NCI-H2227 treated with DMSO at 0.1 percent for 48 hours (cell line): ENCODE measurements around the gene AHI1.

Experiments
- DNase-seq: peaks from one replicate; lab custom pipeline; 2025; lab: John Stamatoyannopoulos, UW

AHI1 gene

DNA sequence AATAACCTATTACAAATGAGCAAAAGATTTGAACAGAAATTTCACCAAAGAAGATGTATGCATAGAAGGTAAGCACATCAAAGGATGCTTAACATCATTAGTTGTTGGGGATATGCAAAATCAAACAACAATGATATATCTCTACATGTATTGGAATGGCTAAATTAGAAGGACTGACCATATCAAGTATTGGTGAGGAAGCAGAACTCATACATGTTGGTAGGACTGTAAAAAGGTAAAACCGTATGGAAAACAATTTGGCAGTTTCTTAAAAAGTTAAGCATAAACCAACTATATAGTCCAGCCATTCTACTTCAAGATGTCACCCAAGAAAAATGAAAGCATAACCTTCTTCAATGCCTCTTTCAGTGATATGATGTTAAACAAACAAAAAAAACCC, 202.5 kb downstream of the AHI1 start:
- no peak for DNase-seq

DNA sequence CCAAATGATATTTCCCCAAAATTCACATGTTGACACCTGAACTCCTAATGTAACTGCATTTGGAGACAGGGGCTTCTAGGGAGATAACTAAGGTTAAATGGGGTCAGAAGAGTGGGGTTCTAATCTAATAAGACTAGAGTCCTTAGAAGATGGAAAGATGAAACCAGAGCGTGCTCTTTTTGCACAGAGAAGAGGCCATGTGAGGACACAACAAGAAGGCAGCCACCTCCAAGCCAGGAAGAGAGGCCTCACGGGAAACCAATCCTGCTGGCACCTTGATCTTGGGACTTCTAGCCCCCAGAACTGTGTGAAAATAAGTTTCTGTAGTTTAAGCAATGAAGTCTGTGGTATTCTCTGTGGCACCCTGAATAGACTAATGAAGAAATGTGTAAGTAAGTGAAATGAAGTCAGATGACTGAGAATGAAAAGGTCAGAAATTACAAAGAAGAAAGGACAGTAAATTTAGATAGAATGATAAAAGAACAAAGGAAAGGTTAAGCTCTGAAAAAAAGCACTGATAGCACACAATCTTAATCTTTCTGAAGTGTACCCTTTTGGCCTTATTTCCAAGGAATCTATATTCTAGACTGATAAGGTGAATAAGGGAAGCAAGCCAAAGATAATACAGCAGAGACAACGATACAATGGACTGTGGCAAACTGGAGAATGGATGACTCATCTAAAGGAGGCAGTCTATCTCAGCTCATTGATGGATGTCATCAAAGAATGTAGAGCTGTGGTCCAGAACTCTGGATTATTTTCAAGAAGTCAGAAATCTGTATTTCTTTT, 206.1 kb downstream of the AHI1 start:
- DNase-seq, result no peak

DNA sequence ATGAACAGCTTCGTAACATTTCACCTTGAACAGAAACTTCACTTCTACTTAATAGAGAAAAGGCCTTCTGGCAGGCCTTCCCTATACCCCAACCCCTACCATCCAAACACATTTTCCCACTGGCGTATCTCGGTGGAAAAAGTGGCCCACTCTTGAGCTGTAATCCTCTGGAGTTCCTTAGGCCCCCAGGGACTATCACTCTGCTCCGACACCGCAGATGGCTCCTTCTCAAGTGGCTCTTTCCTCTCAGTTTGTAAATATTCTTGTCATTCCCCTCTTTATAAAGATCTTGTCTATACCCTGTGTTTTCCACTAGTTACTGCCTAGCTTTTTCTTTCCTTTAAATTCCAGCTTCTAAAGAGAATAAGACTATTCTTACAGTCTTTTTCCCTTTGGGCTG, 207.7 kb downstream of the AHI1 start:
- DNase-seq, result no peak

DNA sequence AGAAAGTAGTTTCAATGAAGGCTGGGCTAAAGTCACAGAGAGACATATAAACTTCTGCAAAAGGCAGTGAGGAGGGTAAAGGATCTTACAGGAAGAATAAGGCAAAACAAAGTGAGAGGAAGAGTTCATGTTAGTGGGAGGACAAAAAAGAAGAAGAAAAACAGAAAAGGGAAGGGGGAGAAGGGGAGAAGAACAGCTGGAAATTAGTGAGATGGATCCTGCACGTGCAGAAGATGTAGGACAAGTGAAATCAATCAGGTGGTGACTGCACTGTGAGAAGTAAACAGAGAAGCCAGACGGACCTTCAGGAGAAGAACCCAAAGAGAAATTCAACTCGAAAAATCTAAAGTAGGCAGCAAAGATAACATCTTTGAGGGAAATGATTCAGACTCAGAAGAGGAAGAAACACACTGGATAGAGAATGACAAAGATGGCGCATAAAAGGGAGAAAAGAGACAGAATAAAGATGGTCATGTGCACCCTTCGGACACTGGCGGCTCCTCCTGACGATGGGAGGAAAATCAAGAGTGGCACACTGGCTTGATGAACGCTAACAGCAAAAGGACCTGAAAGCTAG, 210.5 kb downstream of the AHI1 start:
- no peak for DNase-seq

DNA sequence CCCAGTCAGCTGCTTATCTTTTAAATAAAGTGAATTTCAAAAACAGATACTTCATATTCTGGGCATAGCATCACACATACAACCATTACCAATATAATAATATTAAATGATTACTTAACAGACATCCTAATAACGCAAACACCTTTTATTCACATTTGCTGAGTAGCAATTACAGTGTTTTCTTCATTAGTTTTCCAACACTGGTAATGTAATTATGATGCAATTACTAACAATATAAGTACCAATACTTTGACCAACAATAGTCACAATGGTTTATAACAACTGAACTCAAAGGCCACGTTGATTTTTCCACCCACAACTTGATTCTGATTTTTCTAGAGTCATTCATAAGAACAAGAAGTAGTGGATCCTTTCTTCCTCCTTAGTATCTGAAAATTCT, 212.4 kb downstream of the AHI1 start:
- no peak for DNase-seq

DNA sequence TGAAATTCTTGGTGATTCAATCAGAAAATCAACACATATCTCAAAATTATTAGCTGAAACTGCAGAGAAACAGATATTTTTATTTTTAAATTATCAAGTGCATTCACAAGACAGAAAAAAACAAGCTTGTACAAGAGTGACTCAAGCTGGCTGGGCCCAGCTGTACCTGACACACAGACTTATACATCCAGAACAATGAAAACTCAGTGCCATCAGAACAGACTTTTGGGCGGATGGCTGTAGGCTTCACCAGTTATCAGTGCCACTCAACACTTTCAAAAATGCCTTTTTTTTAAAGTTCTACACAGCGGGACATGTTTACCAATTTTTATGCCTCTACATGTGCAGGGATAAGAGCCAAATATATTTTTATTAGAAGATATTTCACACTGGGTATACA, 213.6 kb downstream of the AHI1 start:
- no peak for DNase-seq

DNA sequence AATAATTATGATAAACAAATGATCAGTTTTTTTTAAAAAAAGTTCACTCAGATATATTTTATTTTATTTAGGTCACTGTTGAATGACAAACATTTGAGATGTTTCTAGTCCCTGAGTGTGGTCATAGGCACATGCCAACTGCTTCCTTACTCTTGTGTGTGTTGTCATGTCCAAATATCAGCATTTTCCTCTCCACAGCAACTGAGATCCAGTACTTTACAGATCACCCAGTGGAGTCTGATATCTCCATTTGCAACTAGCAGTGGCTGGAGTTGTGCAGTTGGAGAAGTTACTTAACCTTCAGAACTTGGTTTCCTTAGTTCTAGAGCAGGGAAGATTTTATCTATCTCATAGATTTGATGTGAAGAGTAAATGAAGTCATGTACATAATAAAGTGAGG, 215.1 kb downstream of the AHI1 start:
- DNase-seq, result no peak

DNA sequence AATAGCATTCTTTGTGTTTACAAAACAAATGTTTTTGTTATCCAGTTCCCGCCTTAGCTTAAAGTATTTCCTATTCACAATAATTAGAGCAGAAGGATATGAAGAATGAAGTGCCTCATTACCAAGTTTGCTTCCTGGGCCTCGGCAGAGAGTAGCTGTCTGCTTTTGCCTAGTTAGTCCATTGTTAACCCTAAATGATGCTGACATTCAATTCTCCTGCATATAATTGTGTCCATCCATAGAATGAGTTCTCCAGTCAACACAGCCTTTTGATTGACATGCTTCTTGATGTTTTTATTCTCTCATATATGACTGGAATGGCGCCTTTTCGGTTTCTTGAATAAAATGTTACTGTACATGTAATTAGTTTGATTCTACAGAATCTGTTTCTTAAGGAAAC, 215.6 kb downstream of the AHI1 start:
- DNase-seq, result no peak

DNA sequence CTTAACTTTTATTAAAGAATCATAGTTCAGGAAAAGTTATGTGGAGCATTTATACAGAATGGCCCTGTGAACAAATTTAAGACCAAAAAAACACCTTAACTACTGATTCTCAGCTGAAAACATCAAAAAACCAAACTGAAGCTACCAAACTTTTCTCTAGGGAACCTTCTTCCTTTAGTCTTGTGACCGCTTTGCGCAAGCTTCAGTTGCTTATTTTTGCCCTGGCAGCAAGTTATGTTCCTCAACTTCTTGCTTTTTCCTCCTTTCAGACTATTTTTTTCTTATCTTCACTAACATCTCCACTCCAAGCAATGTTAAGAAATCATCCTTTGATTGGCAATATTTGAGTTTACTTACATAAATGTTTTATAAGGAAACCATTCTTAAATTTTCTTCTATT, 216.3 kb downstream of the AHI1 start:
- no peak for DNase-seq

DNA sequence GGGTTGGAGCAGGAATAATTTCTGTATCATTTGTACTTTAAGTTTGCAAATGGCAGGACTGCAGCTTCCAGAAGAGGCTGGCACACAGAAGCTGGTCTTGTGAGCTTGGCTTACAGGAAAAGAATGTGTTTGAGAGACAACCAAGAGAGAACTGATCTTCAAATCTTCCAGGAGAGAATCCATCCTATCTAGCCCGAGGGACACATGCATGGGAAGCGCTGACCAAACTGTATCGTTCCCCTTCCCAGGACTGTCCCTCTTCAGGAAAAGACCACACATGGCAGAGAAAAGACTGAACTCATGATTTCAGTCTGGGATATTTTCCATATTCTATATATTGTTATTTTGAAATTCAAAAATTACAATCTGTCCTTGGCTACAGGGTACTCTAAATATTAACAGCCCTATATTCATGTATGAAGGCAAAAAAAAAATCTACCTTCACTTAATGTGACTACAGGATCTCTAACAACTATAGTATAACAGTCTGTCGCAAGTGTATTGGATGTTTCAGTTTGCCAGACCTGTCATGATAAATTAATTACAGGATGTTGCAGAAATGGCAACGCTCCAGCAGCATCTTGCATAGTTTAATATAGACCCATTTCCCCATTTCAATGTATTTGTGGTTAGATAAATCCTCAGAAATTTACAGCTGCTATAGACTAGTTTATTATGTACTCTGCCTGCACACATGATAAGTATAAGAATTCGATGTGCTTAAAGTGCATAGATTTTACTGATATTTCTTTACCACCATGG, 217.0 kb downstream of the AHI1 start:
- DNase-seq, result no peak

DNA sequence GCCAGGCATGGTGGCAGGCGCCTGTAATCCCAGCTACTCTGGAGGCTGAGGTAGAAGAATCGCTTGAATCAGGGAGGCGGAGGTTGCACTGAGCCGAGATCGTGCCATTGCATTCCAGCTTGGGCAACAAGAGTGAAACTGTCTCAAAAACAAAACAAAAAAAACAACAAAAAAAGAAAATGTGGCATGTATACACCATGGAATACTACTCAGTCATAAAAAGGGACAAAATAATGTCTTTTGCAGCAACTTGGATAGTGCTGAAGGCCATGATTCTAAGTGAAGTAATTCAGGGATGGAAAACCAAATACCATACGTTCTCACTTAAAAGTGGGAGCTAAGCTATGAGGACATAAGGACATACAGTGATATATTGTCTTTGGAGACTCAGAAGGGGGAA, 220.1 kb downstream of the AHI1 start:
- DNase-seq, result no peak

DNA sequence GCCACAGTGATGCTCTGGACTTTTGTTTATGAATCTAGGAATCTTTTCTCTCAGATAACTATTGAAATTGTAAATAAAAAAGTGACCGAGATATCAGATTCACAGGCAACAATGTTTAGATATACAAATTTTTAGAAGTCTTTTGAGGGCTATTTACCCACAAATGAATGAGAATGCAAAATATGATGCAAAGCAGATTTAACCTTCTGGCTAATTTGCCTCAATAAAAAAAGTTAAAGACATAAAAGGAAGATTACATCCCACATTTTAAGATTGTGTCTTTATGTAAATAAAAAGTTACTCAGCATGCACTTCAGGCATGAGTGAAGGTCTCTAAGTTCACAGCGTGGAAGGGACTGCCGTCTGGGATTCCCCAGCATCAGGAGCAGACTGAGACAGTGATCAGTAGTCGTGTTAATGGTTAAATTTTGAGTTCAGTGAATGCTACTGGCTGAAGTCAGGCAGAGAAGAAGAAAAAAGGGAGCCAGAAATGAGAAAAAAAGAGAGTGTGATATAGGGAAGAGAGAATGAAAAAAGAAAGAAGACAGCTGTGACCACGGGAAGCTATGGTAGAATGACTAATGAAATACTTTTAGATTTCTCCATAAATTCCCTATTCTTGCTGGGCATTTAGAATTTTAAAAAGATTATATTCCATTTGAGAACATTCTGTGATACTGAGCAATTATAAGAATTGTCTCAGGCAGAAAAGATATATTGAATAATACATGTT, 222.8 kb downstream of the AHI1 start:
- DNase-seq, result no peak

DNA sequence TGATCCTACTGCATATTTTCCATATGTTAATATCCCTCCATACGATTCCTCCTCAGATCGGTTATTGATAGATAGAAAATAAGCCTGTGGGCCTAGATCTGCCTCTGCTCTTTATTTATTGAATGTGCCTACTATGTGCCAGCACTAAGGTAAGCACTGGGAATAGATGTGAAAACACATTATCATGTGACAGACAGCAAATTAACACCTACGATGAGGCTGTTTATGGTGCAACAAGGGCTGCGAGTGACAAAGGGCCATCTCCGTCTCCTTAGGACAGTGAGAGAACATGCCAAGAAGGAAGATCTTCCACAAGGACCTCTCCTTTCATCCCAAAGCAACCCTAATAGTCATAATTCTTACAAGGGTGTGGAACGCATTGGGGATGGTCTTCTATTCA, 225.9 kb downstream of the AHI1 start:
- no peak for DNase-seq

DNA sequence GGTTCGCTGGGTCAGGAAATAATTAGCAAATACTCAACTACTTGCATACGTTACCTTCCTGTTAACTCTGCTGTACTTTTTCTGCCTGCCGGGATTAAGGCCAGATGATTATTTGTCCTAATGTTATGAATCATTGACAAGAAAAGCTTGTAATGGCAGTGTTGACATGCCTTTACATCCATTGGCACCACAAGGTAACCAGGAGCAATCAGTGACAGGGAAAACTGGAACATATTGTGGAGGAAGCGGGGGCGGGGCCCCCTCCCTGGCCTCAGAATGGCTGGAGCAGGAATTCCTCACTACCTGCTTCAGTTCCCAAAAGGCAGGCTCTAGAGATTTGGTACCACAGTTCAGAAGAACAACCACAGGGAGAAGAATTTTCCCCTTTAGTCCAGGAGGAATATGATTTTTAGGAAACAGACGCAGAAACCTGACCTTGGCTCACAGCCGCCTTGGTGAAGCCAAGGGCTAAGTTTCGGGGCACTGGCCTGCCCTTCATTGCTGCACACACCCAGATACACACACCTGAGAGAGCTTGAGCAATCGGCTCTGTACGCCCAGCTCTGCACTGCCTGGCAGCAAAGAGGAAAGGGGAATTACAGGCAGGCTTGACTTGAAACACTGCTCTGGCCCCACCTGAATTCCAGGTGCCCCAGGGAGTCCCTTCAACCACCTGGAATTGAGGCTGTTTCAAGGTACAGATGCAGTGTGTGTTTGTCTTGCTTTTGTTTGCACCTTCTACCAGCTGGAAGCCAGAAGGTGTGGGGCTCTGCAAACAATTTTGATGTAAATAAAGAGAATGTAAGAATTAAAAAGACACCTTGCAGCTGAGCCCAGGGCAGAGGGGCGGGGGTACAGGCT, 226.6 kb downstream of the AHI1 start:
- DNase-seq, result no peak

DNA sequence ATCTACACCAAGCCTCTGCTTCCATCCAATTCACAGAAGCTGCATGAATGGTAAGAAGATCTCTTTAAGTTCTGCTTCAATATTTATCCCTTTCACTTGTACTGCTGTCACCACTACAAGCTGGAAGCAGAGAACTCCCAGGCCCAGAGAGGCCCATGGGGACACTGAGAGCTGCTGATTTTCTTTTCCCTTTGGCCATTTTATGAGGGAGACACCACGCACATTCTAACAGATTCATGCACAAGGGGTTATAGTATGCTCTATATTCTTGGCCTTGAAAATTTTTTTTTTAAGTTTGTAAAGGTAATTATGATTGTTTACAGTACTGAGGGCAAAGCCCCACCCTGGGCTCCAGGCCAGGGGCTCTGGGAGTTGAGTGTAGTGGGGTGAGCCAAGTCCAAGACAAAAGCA, 228.1 kb downstream of the AHI1 start:
- DNase-seq, result no peak

DNA sequence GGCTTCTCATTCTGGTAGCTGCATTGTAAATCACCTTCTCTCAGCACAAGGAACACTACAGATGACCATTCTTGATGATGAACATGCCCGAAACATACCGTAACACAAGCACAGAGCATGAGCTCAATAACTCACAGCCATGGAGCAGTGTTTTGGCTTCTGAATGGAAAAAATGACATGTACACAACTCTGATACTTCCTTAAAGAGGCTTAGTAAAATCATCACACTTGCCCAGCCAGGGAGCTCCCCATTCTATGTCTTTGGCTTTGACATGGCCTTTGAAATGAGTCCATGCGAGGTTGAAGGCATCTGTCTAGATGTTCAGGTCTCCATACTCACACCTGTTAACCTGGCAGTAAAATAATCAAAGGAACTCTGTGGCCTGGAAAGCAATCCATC, 228.8 kb downstream of the AHI1 start:
- DNase-seq, result no peak

DNA sequence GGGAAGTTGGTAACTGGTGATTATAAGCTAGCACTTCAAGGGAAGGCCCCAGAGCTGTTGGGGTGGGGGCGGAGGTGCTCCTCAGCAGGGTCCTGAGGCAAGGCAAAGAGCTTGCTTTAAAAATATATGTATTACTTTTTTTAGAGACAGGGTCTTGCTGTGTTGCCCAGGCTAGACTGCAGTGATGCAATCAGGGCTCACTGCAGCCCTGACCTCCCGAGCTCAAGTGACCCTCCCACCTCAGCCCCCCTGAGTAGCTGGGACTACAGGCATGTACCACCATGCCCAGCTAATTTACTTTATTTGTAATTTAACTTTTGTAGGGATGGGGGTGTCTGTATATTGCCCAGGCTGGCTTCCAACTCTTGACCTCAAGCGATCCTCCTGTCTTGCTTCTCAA, 229.3 kb downstream of the AHI1 start:
- no peak for DNase-seq

DNA sequence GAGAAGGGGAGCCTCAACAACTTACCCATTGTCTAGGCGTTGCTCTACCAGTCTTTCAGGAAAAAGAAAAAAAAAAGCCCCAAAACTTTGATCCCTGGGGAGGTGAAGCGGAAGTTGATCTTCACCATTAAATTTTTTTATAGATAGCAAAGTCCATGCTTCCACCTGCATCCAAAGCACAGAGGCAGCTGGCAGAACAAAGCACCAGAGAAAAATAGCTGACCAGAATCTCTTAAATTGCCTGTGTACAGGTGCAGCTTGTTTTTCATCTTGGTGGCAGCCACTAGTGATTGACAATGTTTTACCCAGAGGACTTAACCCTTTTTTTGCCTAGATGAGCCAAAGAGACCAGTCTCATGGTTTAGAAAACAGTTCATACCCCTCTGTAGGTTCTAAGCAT, 230.5 kb downstream of the AHI1 start:
- no peak for DNase-seq

DNA sequence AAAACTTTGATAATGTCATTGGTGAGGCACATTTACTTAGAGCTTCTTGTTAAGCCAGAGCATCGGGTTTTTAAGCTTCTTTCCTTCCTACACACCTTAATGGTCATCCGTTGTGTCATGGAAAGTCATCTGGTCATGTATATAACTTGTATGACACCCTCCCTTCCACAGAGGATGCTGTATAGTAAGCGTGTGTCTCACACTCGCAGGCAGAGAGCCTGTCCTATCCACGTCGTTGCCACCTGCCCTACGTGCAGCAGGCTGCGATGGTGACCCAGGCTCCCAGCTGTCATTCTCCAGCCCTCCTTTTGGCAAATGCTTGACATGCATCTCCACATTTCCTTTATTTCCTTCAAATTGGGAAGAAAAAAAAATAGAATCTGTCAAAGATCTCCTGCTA, 230.9 kb downstream of the AHI1 start:
- no peak for DNase-seq

DNA sequence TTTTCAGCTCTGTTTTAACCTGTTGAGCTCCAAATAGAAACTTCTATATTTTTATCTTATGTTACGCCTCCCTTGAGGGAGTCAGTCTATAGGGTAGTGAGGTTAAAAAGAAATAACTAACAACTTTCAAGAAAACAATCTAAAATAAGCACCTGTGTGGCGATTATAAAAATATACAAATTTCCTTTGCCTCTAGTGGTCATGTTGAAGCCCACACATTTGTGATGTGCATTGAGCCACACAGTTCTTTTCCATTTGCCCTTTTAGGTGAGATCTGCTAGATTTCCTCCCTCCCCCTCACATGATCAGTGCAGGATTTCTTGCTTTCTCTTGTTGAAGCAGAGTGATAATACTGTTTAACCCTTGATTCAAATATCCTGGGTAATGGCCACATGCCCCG, 232.3 kb downstream of the AHI1 start:
- DNase-seq, result no peak

DNA sequence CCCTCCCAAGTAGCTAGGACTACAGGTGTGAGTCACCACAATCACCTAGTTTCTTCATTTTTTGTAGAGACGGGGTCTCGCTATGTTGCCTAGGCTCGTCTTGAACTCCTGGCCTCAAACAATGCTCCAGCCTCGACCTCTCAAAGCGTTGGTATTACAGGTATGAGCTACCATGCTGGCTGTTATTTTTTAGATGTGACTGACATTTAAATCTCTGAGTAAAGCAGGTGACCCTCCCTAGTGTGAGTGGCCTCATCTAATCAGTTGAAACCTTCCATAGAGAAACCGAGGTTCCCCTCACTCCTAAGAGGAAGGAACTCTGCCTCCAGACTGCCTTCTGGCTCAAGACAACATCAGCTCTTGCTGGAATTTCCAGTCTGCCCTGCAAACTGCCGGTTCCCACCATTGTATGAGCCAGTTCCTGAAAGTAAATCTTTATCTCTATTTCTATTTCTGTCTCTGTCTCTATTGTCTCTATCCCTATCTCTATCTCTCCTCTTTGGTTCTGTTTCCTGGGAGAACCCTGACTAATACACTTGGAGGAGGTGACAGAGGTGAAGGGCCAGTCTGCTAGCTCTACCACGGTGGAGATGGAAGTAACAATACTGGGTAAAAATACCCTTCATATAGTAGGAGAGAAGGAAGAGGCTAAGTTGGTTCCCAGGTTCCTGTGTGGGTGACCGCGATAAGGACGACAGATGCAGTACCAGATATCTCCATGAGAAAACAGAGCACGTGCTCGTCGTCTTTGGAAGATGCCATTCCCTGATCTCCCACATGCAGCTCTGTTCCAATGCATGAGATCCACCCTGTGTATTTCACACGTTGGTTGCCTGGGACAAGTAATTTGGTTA, 235.4 kb downstream of the AHI1 start:
- DNase-seq, result no peak
